Panc1 (cell line): Measurements from ENCODE around the gene SIAH1. TPM values are rescaled to one million over a fixed set of nuclear protein-coding genes. Genes with fewer than 3 reads are reported as not detected.

Source experiments
- ATAC-seq: fragments of 200-7000 bp; cut with Tn5 transposase; 2 replicates; pipeline ENCODE4 v1.9.1; 2020; ENCODE audit warnings: mild to moderate bottlenecking, moderate library complexity
- BruUV-seq: library from RNA; stranded (reverse); fragments of 400-500 nt; replicated peaks from 2 replicates; lab custom pipeline; 2021; lab: Mats Ljungman, UMichigan
- CTCF ChIA-PET: fragments of 300-600 bp; sonication (Branson Sonifier 250); formaldehyde crosslinking; loops from one replicate; lab custom pipeline; 2022; ENCODE audit warnings: antibody characterized with exemption; lab: Charles Lee
- POLR2A ChIA-PET: fragments of 300-600 bp; sonication (Branson Sonifier 250); formaldehyde crosslinking; loops from one replicate; lab custom pipeline; 2022; ENCODE audit warnings: antibody characterized with exemption; lab: Charles Lee
- DNase-seq: peaks from one replicate; pipeline ENCODE4 v3.0.0-alpha.2; 2010; ENCODE audit warnings: low read depth, low spot score
- H3K27ac ChIP-seq: 2 replicates; pipeline ENCODE4 v1.5.1; 2011; ENCODE audit warnings: mild to moderate bottlenecking, low read length, inconsistent platforms
- H3K27me3 ChIP-seq: fragments of 200-500 bp; sonication (Bioruptor generic); 2 replicates; pipeline ENCODE4 v1.6.0; 2014; ENCODE audit warnings: low read length, inconsistent platforms; ENCODE audit not compliant: control insufficient read depth, insufficient read depth
- H3K36me3 ChIP-seq: fragments of 200-500 bp; sonication (Bioruptor generic); 2 replicates; pipeline ENCODE4 v1.5.1; 2014; ENCODE audit warnings: inconsistent platforms, mild to moderate bottlenecking, low read length, moderate library complexity; ENCODE audit not compliant: control insufficient read depth, insufficient read depth
- H3K4me1 ChIP-seq: 2 replicates; pipeline ENCODE4 v1.5.1; 2011; ENCODE audit warnings: inconsistent platforms, mild to moderate bottlenecking, low read length, moderate library complexity; ENCODE audit not compliant: control insufficient read depth, insufficient read depth
- H3K4me3 ChIP-seq, 2 experiments: 2 replicates each; pipeline ENCODE4 v1.5.1; 2011 to 2012; ENCODE audit warnings: low read depth in 2 of 2, low read length in 2 of 2, mild to moderate bottlenecking in 2 of 2, inconsistent platforms in 1 of 2, moderate library complexity in 1 of 2
- H3K9me3 ChIP-seq: fragments of 200-500 bp; sonication (Bioruptor generic); 2 replicates; pipeline ENCODE4 v1.5.1; 2014; ENCODE audit warnings: low read depth, mild to moderate bottlenecking, inconsistent platforms, low read length, moderate library complexity; ENCODE audit not compliant: control insufficient read depth, insufficient read depth
- CTCF ChIP-seq: fragments of 450-650 bp; IDR thresholded peaks from 2 replicates; pipeline ENCODE4 v1.5.1; 2017; ENCODE audit warnings: mild to moderate bottlenecking
- POLR2AphosphoS5 ChIP-seq: IDR thresholded peaks from 2 replicates; pipeline ENCODE4 v1.6.1; 2012; ENCODE audit warnings: mild to moderate bottlenecking, low read depth, low read length, moderate library complexity
- REST ChIP-seq, 2 experiments: IDR thresholded peaks; 2 replicates each; pipeline ENCODE4 v1.6.1; 2011 to 2012; ENCODE audit warnings: low read depth in 2 of 2, control low read depth in 1 of 2, low read length in 1 of 2, mild to moderate bottlenecking in 1 of 2, moderate library complexity in 1 of 2; ENCODE audit not compliant: insufficient read depth in 1 of 2
- SIN3A ChIP-seq: IDR thresholded peaks from 2 replicates; pipeline ENCODE4 v1.6.1; 2012; ENCODE audit warnings: low read depth, mild to moderate bottlenecking, low read length, moderate library complexity, borderline replicate concordance; ENCODE audit not compliant: insufficient read depth
- TCF7L2 ChIP-seq: IDR thresholded peaks from 2 replicates; pipeline ENCODE4 v1.6.1; 2011; ENCODE audit warnings: mild to moderate bottlenecking, low read depth, low read length, inconsistent platforms
- in situ Hi-C: cut with HindIII; loops from 2 replicates; pipeline ENCODE4 v1.10.0; 2016; ENCODE audit warnings: low sequenced_read_pairs, low pct_unique_long_range_greater_than_20kb
- intact Hi-C: fragments of 100-400 bp; cut with micrococcal nuclease; formaldehyde crosslinking; loops from one replicate; pipeline ENCODE4 v1.10.0; 2022; ENCODE audit not compliant: unreplicated experiment
- total RNA-seq: library from RNA; stranded (reverse); gene quantifications from one replicate; pipeline ENCODE4 v1.2.1, GENCODE V29; 2021; ENCODE audit not compliant: unreplicated experiment

Gene SIAH1
- total RNA-seq, 1 experiment from 2014 or later, result 18.8 TPM

- CTCF ChIA-PET, result no interaction called here
- H3K27me3 ChIP-seq, result no peaks in the 10 kb centered on the region
- ATAC-seq (peak; percentile 83), DNase-seq (no peak)
- no peaks in the 10 kb centered on the region; the same call in none of the 2 replicates for H3K36me3 ChIP-seq
- no peak for TF ChIP-seq POLR2AphosphoS5
- TF ChIP-seq CTCF, result no peak
- TF ChIP-seq TCF7L2, result no peak
- TF ChIP-seq REST (IDR thresholded peaks at IDR 0.05; ENCODE audit: insufficient read depth in 1 of 2, low read depth in 2 of 2, low read length in 1 of 2), result no peak
- TF ChIP-seq SIN3A, result no peak
- intact Hi-C loops, result no loop called here
- POLR2A ChIA-PET, result no interaction called here
- H3K4me3 ChIP-seq, result peak overlapping the region; percentile 87 to 90
- no TSS peak for BruUV-seq
- peak overlapping the region; percentile 91 for H3K27ac ChIP-seq
- no peaks in the 10 kb centered on the region for H3K9me3 ChIP-seq
- in situ Hi-C loops, result no loop called here
- peaks cover 9% of the 10 kb centered on the region for H3K4me1 ChIP-seq
Measured at GRCh38 chr16:48384520-48385252, 527 bp downstream of the SIAH1 start.

GRCh38 chr16:48383877-48384519 is 1.2 kb downstream of the SIAH1 start:
- ATAC-seq, result no peak
- in situ Hi-C loops, result no loop called here
- DNase-seq, result no peak
- ChIA-PET POLR2A (no interaction called here), CTCF (no interaction called here)
- TSS peak; percentile 79 for BruUV-seq
- no peaks in the 10 kb centered on the region for H3K9me3 ChIP-seq
- no peaks in the 10 kb centered on the region for H3K27me3 ChIP-seq
- TF ChIP-seq SIN3A, result no peak
- no peak for TF ChIP-seq TCF7L2
- no peak for TF ChIP-seq POLR2AphosphoS5
- TF ChIP-seq REST (IDR thresholded peaks at IDR 0.05; ENCODE audit: insufficient read depth in 1 of 2, low read depth in 2 of 2, low read length in 1 of 2), result no peak
- TF ChIP-seq CTCF, result no peak
- peak overlapping the region; percentile 91 for H3K27ac ChIP-seq
- peaks cover 11% of the 10 kb centered on the region for H3K4me1 ChIP-seq
- peak overlapping the region; percentile 87 to 90 for H3K4me3 ChIP-seq
- intact Hi-C loops, result no loop called here
- no peaks in the 10 kb centered on the region; the same call in none of the 2 replicates for H3K36me3 ChIP-seq
